IMR-90 (cell line): ENCODE measurements around the gene ENPP3. TPM values are rescaled to one million over a fixed set of nuclear protein-coding genes. Genes with fewer than 3 reads are reported as not detected.

Source experiments
- ATAC-seq: fragments of 200-7000 bp; cut with Tn5 transposase; 2 replicates; pipeline ENCODE4 v1.9.1; 2020; ENCODE audit warnings: low read depth, mild to moderate bottlenecking, moderate library complexity
- BruUV-seq: library from RNA; stranded (reverse); fragments of 400-500 nt; replicated peaks from 2 replicates; lab custom pipeline; 2021; lab: Mats Ljungman, UMichigan
- CTCF ChIA-PET: fragments of 300-600 bp; formaldehyde crosslinking; extraction: SDS; loops from one replicate; lab custom pipeline; 2021; ENCODE audit warnings: antibody characterized with exemption; lab: Yijun Ruan, JAX
- POLR2A ChIA-PET: fragments of 300-600 bp; sonication (Branson Sonifier 250); formaldehyde crosslinking; loops from one replicate; lab custom pipeline; 2022; ENCODE audit warnings: antibody characterized with exemption; ENCODE audit not compliant: unreplicated experiment; lab: Charles Lee
- DNase-seq: peaks from one replicate; pipeline ENCODE4 v3.0.0; 2013
- H2AFZ ChIP-seq: replicated peaks from 2 replicates; pipeline ENCODE3; 2013; ENCODE audit warnings: low read length, mild to moderate bottlenecking; ENCODE audit not compliant: poor library complexity
- H2AK5ac ChIP-seq: 2 replicates; pipeline ENCODE4 v1.6.1; 2013; ENCODE audit warnings: low read depth, low read length, inconsistent platforms
- H2AK9ac ChIP-seq: replicated peaks from 2 replicates; pipeline ENCODE3; 2013; ENCODE audit warnings: mild to moderate bottlenecking, low read depth, low read length, moderate library complexity; ENCODE audit not compliant: poor library complexity
- H2BK120ac ChIP-seq: 2 replicates; pipeline ENCODE4 v1.6.1; 2013; ENCODE audit warnings: low read depth, low read length, inconsistent platforms
- H2BK15ac ChIP-seq: 3 replicates; pipeline ENCODE4 v1.6.1; 2013; ENCODE audit warnings: low read depth, low read length, inconsistent platforms
- H2BK20ac ChIP-seq: 2 replicates; pipeline ENCODE4 v1.6.1; 2013; ENCODE audit warnings: low read depth, mild to moderate bottlenecking, inconsistent platforms, low read length, moderate library complexity
- H2BK5ac ChIP-seq: 2 replicates; pipeline ENCODE4 v1.6.1; 2013; ENCODE audit warnings: mild to moderate bottlenecking, low read depth, low read length, inconsistent platforms; ENCODE audit not compliant: poor library complexity, severe bottlenecking
- H3K14ac ChIP-seq: replicated peaks from 2 replicates; pipeline ENCODE4 v1.6.1; 2013; ENCODE audit warnings: low read depth, low read length, inconsistent platforms
- H3K18ac ChIP-seq: 2 replicates; pipeline ENCODE4 v1.6.1; 2013; ENCODE audit warnings: low read depth, low read length, control low read depth
- H3K23ac ChIP-seq: 2 replicates; pipeline ENCODE4 v1.6.1; 2013; ENCODE audit warnings: low read depth, low read length, inconsistent platforms
- H3K27ac ChIP-seq: 2 replicates; pipeline ENCODE4 v1.5.1; 2013; ENCODE audit warnings: mild to moderate bottlenecking, control low read depth, low read length; ENCODE audit not compliant: insufficient read depth
- H3K27me3 ChIP-seq: 2 replicates; pipeline ENCODE4 v1.6.1; 2013; ENCODE audit warnings: low read length; ENCODE audit not compliant: control insufficient read depth, insufficient read depth
- H3K36me3 ChIP-seq: 2 replicates; pipeline ENCODE4 v1.6.1; 2013; ENCODE audit warnings: low read length, mixed read lengths; ENCODE audit not compliant: control insufficient read depth, insufficient read depth
- H3K4ac ChIP-seq: 2 replicates; pipeline ENCODE4 v1.6.1; 2013; ENCODE audit warnings: low read depth, low read length, inconsistent platforms
- H3K4me1 ChIP-seq: 2 replicates; pipeline ENCODE4 v1.6.1; 2013; ENCODE audit warnings: low read length, mixed read lengths; ENCODE audit not compliant: control insufficient read depth, insufficient read depth
- H3K4me2 ChIP-seq: 2 replicates; pipeline ENCODE4 v1.6.1; 2013; ENCODE audit warnings: low read depth, mild to moderate bottlenecking, control low read depth, low read length, moderate library complexity
- H3K4me3 ChIP-seq: 2 replicates; pipeline ENCODE4 v1.5.1; 2013; ENCODE audit warnings: low read depth, mild to moderate bottlenecking, control low read depth, low read length, moderate library complexity; ENCODE audit not compliant: insufficient read depth
- H3K56ac ChIP-seq: 2 replicates; pipeline ENCODE4 v1.6.1; 2013; ENCODE audit warnings: low read length, inconsistent platforms; ENCODE audit not compliant: insufficient read depth; ENCODE audit errors: extremely low read depth
- H3K79me1 ChIP-seq, 2 experiments: 2 replicates each; pipeline ENCODE4 v1.6.1; 2013; ENCODE audit warnings: low read length in 2 of 2, inconsistent platforms in 1 of 2, low read depth in 1 of 2
- H3K9ac ChIP-seq: 2 replicates; pipeline ENCODE4 v1.6.1; 2013; ENCODE audit warnings: low read depth, low read length, control low read depth
- H3K9me1 ChIP-seq: 2 replicates; pipeline ENCODE4 v1.6.1; 2013; ENCODE audit warnings: low read length, inconsistent platforms; ENCODE audit not compliant: insufficient read depth
- H3K9me3 ChIP-seq: 2 replicates; pipeline ENCODE4 v1.6.1; 2013; ENCODE audit warnings: low read length; ENCODE audit not compliant: control insufficient read depth, insufficient read depth
- H4K20me1 ChIP-seq: 2 replicates; pipeline ENCODE4 v1.6.1; 2013; ENCODE audit warnings: low read length, inconsistent platforms; ENCODE audit not compliant: insufficient read depth
- H4K5ac ChIP-seq: 2 replicates; pipeline ENCODE4 v1.6.1; 2013; ENCODE audit warnings: mild to moderate bottlenecking, low read depth, low read length, control low read depth
- H4K8ac ChIP-seq, 2 experiments: 2 replicates each; pipeline ENCODE4 v1.6.1; 2013; ENCODE audit warnings: low read depth in 2 of 2, low read length in 2 of 2, control low read depth in 1 of 2, inconsistent platforms in 1 of 2
- H4K91ac ChIP-seq: 2 replicates; pipeline ENCODE4 v1.6.1; 2013; ENCODE audit warnings: low read depth, low read length, inconsistent platforms; ENCODE audit not compliant: insufficient read depth
- CHD1 ChIP-seq: IDR thresholded peaks from 2 replicates; pipeline ENCODE4 v1.6.1; 2012; ENCODE audit warnings: low read depth, low read length, improper control_type of control experiment
- FOS ChIP-seq: fragments of 150-350 bp; IDR thresholded peaks from 2 replicates; pipeline ENCODE4 v1.6.1; 2016; ENCODE audit warnings: low read depth, low read length
- MAFK ChIP-seq: IDR thresholded peaks from 2 replicates; pipeline ENCODE4 v1.6.1; 2012; ENCODE audit warnings: low read depth, low read length, improper control_type of control experiment
- MAZ ChIP-seq: IDR thresholded peaks from 2 replicates; pipeline ENCODE4 v1.6.1; 2012; ENCODE audit warnings: low read depth, mild to moderate bottlenecking, low read length, improper control_type of control experiment, moderate library complexity, borderline replicate concordance
- MXI1 ChIP-seq: IDR thresholded peaks from 2 replicates; pipeline ENCODE4 v1.6.1; 2012; ENCODE audit warnings: low read depth, mild to moderate bottlenecking, low read length, moderate library complexity, borderline replicate concordance
- NFE2L2 ChIP-seq: fragments of 150-350 bp; IDR thresholded peaks from 2 replicates; pipeline ENCODE4 v1.6.1; 2016; ENCODE audit warnings: low read depth, mild to moderate bottlenecking, low read length
- POLR2A ChIP-seq: IDR thresholded peaks from 2 replicates; pipeline ENCODE4 v1.6.1; 2012; ENCODE audit warnings: mild to moderate bottlenecking, low read depth, low read length
- SMC3 ChIP-seq: fragments of 150-350 bp; IDR thresholded peaks from 2 replicates; pipeline ENCODE4 v1.6.1; 2016; ENCODE audit warnings: low read depth, mild to moderate bottlenecking, antibody characterized with exemption, low read length, moderate library complexity
- WGBS, 2 experiments: methylation state at CpG; one replicate each; pipeline versions ENCODE4 v1.1.5 to v1.1.7; 2013; ENCODE audit warnings: missing lambda C conversion rate in 2 of 2; ENCODE audit not compliant: insufficient read length in 1 of 2; ENCODE audit errors: extremely low coverage in 2 of 2; 5-methylcytosine and 5-hydroxymethylcytosine counted together
- dilution Hi-C: fragments of 300-500 bp; cut with HindIII; formaldehyde crosslinking; loops from one replicate; pipeline ENCODE4 v1.14.3; 2018; ENCODE audit warnings: low sequenced_read_pairs; ENCODE audit not compliant: unreplicated experiment
- in situ Hi-C: fragments of 300-500 bp; cut with MboI; formaldehyde crosslinking; loops from 3 replicates; pipeline ENCODE4 v1.14.3; 2019; ENCODE audit warnings: low sequenced_read_pairs, inconsistent platforms, mixed read lengths
- intact Hi-C: fragments of 100-400 bp; cut with micrococcal nuclease; formaldehyde crosslinking; loops from 2 replicates; pipeline ENCODE4 v1.10.0; 2022
- polyA plus RNA-seq, 3 experiments: library from polyadenylated mRNA; depleted of rRNA; stranded (reverse); fragments of >200 nt; gene quantifications; 2 replicates each; pipeline ENCODE4 v1.2.3, GENCODE V29; 2012; ENCODE audit warnings: low replicate concordance in 1 of 3
- total RNA-seq: library from RNA; depleted of rRNA; stranded (reverse); fragments of >200 nt; gene quantifications from 2 replicates; pipeline ENCODE4 v1.2.3, GENCODE V29; 2012
- TF ChIP-seq, protein P1 (sequence below): fragments of 150-350 bp; IDR thresholded peaks from 2 replicates; pipeline ENCODE4 v1.6.1; 2017; ENCODE audit warnings: mild to moderate bottlenecking, antibody characterized with exemption, low read length, low read depth
- TF ChIP-seq, protein P2 (sequence below): fragments of 150-350 bp; IDR thresholded peaks from 2 replicates; pipeline ENCODE4 v1.6.1; 2016; ENCODE audit warnings: low read depth, mild to moderate bottlenecking, low read length, moderate library complexity, borderline replicate concordance
- TF ChIP-seq, protein P3 (sequence below): conservative IDR thresholded peaks from 2 replicates; pipeline ENCODE4 v1.5.1; 2012; ENCODE audit warnings: mild to moderate bottlenecking, low read depth, low read length, improper control_type of control experiment

Gene ENPP3
- total and polyA plus RNA-seq, 2 of the 4 experiments (the other 2 are of a cell fraction): under 0.01 to 0.05 TPM

DNA sequence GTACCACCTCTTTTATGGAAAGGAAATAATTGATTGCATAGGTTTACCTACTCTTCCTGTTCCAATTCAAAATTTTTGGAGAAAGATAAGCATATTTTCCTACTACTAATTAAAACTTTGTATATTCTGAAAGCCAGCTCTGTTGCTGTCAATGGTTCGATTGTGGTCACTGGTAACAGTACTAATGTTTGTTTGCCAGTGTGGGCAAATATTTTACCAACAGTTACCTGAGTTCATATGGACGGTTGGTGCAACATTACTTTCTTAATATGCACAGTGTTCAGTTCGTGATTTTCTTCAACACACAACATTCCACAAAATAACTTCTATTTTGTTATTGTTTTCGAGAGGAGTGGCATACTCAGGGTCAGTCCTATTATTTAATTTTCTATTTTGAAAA, 90.8 kb downstream of the ENPP3 start:
- no peak overlapping the region for H2AK9ac ChIP-seq
- H3K4ac ChIP-seq: no peak overlapping the region
- H2AK5ac ChIP-seq: no peak overlapping the region
- H3K14ac ChIP-seq: no peak overlapping the region
- no peak overlapping the region for H3K27ac ChIP-seq
- H3K23ac ChIP-seq: no peak overlapping the region
- CTCF ChIA-PET: interaction anchor here (0.9 kb wide), 1 partner anchor 33 kb away, joined by 3 read pairs; no protein-coding TSS in a partner anchor
- no peaks in the 10 kb centered on the region for H3K79me1 ChIP-seq
- no peaks in the 10 kb centered on the region for H3K36me3 ChIP-seq
- H2BK120ac ChIP-seq: no peak overlapping the region
- peaks cover 3% of the 10 kb centered on the region; the same call in 1 of the 2 replicates for H3K9me3 ChIP-seq
- POLR2A ChIA-PET: no interaction called here
- dilution Hi-C loops (no loop called here), intact Hi-C loops (no loop called here), in situ Hi-C loops (no loop called here)
- H2AFZ ChIP-seq: no peak overlapping the region
- H2BK15ac ChIP-seq: no peak overlapping the region
- no peak overlapping the region for H2BK5ac ChIP-seq
- no peak overlapping the region for H3K18ac ChIP-seq
- ATAC-seq: no peak
- no peak overlapping the region for H3K9ac ChIP-seq
- no peak for DNase-seq
- no peaks in the 10 kb centered on the region for H4K20me1 ChIP-seq
- H4K5ac ChIP-seq: no peak overlapping the region
- no peaks in the 10 kb centered on the region for H3K9me1 ChIP-seq
- H4K91ac ChIP-seq: no peak overlapping the region
- H2BK20ac ChIP-seq: no peak overlapping the region
- H3K4me2 ChIP-seq: no peak overlapping the region
- H4K8ac ChIP-seq: no peak overlapping the region
- no peak overlapping the region for H3K56ac ChIP-seq
- WGBS, 2 experiments: no CpG with 5 or more reads among the region's 4 CpGs
- no TSS peak for BruUV-seq
- no peaks in the 10 kb centered on the region for H3K4me1 ChIP-seq
- H3K27me3 ChIP-seq: no peaks in the 10 kb centered on the region
- no peak overlapping the region for H3K4me3 ChIP-seq
- TF ChIP-seq MAFK: no peak
- no peak for TF ChIP-seq SMC3
- TF ChIP-seq MAZ: no peak
- TF ChIP-seq CHD1: no peak
- no peak for TF ChIP-seq FOS
- TF ChIP-seq, protein P1, sequence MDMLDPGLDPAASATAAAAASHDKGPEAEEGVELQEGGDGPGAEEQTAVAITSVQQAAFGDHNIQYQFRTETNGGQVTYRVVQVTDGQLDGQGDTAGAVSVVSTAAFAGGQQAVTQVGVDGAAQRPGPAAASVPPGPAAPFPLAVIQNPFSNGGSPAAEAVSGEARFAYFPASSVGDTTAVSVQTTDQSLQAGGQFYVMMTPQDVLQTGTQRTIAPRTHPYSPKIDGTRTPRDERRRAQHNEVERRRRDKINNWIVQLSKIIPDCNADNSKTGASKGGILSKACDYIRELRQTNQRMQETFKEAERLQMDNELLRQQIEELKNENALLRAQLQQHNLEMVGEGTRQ: no peak
- TF ChIP-seq POLR2A: no peak
- TF ChIP-seq, protein P2, sequence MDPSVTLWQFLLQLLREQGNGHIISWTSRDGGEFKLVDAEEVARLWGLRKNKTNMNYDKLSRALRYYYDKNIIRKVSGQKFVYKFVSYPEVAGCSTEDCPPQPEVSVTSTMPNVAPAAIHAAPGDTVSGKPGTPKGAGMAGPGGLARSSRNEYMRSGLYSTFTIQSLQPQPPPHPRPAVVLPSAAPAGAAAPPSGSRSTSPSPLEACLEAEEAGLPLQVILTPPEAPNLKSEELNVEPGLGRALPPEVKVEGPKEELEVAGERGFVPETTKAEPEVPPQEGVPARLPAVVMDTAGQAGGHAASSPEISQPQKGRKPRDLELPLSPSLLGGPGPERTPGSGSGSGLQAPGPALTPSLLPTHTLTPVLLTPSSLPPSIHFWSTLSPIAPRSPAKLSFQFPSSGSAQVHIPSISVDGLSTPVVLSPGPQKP: no peak
- no peak for TF ChIP-seq NFE2L2
- TF ChIP-seq, protein P3, sequence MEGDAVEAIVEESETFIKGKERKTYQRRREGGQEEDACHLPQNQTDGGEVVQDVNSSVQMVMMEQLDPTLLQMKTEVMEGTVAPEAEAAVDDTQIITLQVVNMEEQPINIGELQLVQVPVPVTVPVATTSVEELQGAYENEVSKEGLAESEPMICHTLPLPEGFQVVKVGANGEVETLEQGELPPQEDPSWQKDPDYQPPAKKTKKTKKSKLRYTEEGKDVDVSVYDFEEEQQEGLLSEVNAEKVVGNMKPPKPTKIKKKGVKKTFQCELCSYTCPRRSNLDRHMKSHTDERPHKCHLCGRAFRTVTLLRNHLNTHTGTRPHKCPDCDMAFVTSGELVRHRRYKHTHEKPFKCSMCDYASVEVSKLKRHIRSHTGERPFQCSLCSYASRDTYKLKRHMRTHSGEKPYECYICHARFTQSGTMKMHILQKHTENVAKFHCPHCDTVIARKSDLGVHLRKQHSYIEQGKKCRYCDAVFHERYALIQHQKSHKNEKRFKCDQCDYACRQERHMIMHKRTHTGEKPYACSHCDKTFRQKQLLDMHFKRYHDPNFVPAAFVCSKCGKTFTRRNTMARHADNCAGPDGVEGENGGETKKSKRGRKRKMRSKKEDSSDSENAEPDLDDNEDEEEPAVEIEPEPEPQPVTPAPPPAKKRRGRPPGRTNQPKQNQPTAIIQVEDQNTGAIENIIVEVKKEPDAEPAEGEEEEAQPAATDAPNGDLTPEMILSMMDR: no peak
- TF ChIP-seq MXI1: no peak
